Mucosa of descending colon (tissue), 3 donors: ENCODE data around the gene IQGAP2. TPM values are rescaled to one million over a fixed set of nuclear protein-coding genes. Genes with fewer than 3 reads are reported as not detected.

Source experiments
- ATAC-seq: fragments of 200-7000 bp; cut with Tn5 transposase; one replicate; pipeline ENCODE4 v1.9.1; 2020; ENCODE audit warnings: mild to moderate bottlenecking, moderate library complexity
- DNase-seq, 3 donors: peaks; one replicate each; pipeline ENCODE4 v3.0.0-alpha.2; 2020
- H3K36me3 ChIP-seq: fragments of 200-600 bp; one replicate; pipeline ENCODE4 v1.8.0; 2021; ENCODE audit warnings: low read depth, mild to moderate bottlenecking
- H3K4me1 ChIP-seq: fragments of 200-600 bp; one replicate; pipeline ENCODE4 v1.8.0; 2021; ENCODE audit warnings: low read depth, mild to moderate bottlenecking
- H3K4me3 ChIP-seq: fragments of 200-600 bp; one replicate; pipeline ENCODE4 v1.8.0; 2021; ENCODE audit warnings: mild to moderate bottlenecking
- H3K9me3 ChIP-seq: fragments of 200-600 bp; one replicate; pipeline ENCODE4 v1.8.0; 2021; ENCODE audit warnings: mild to moderate bottlenecking
- intact Hi-C, 2 donors: fragments of 100-400 bp; cut with DNase I in 1 of 2; cut with micrococcal nuclease in 1 of 2; formaldehyde crosslinking; loops; one replicate each; pipeline versions ENCODE4 v1.11.0 to v1.11.1; 2022; cut with DNase I, micrococcal nuclease
- total RNA-seq, 3 donors: library from RNA; stranded (reverse); fragmentation: NEBNext Ultra II Directional in 2 of 3; extraction: Animal tissue kit (Norgen Biotek cat#: 25700) in 2 of 3; gene quantifications; one replicate each; pipeline versions ENCODE4 v1.2.1 to v1.2.4, GENCODE V29; 2021 to 2023
- TF ChIP-seq, protein P1 (sequence below): fragments of 200-600 bp; IDR thresholded peaks from one replicate; pipeline ENCODE4 v1.8.0; 2022; ENCODE audit warnings: antibody characterized with exemption, mild to moderate bottlenecking
- donor health status: DM: no; HTN: no; CAD: no; lungs with moderate emphysema.
- donor health status: DM: no; HTN: no; CAD: no.
- donor health status: DM: no; HTN: yes; CAD: no.

IQGAP2 gene
- total RNA-seq, 3 donors from 2014 or later, result 59.7 to 159 (median 84.8) TPM

GRCh38 chr5:76576450-76576849 is 173.4 kb downstream of the IQGAP2 start:
- TF ChIP-seq, protein P1, sequence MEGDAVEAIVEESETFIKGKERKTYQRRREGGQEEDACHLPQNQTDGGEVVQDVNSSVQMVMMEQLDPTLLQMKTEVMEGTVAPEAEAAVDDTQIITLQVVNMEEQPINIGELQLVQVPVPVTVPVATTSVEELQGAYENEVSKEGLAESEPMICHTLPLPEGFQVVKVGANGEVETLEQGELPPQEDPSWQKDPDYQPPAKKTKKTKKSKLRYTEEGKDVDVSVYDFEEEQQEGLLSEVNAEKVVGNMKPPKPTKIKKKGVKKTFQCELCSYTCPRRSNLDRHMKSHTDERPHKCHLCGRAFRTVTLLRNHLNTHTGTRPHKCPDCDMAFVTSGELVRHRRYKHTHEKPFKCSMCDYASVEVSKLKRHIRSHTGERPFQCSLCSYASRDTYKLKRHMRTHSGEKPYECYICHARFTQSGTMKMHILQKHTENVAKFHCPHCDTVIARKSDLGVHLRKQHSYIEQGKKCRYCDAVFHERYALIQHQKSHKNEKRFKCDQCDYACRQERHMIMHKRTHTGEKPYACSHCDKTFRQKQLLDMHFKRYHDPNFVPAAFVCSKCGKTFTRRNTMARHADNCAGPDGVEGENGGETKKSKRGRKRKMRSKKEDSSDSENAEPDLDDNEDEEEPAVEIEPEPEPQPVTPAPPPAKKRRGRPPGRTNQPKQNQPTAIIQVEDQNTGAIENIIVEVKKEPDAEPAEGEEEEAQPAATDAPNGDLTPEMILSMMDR, result no peak
- ATAC-seq (no peak), DNase-seq (no peak)
- Histone ChIP-seq H3K4me3 (no peak overlapping the region), H3K9me3 (no peaks in the 10 kb centered on the region), H3K36me3 (no peaks in the 10 kb centered on the region), H3K4me1 (no peaks in the 10 kb centered on the region)
- intact Hi-C loops, result no loop called here

DNA sequence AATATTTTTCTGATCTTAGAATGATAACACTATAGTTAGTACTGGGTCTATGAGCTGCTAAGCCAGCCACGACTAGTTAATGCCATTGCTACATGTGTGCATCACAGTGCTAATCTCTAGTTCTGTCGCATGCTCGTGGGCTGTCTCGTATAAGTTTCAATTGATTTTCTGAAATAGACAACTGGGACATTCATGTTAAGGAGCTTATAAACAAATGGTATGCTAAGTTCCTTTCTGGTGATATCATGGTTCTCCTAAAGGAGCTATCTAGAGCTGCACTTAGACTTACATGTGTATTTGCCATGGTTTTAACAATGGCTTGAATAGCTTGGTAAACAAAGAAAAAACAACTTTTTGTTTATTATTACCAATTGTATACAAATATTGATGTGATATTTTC is 173.9 kb downstream of the IQGAP2 start:
- no peaks in the 10 kb centered on the region for H3K9me3 ChIP-seq
- TF ChIP-seq, protein P1, result no peak
- no peak overlapping the region for H3K4me3 ChIP-seq
- DNase-seq (no peak), ATAC-seq (no peak)
- intact Hi-C loops, result no loop called here
- H3K4me1 ChIP-seq, result peaks cover 1% of the 10 kb centered on the region
- no peaks in the 10 kb centered on the region for H3K36me3 ChIP-seq

- TF ChIP-seq, protein P1, result no peak
- ATAC-seq (no peak), DNase-seq (no peak)
- no peaks in the 10 kb centered on the region for H3K9me3 ChIP-seq
- no peak overlapping the region for H3K4me3 ChIP-seq
- intact Hi-C loops, result no loop called here
- H3K36me3 ChIP-seq, result no peaks in the 10 kb centered on the region
- peaks cover 11% of the 10 kb centered on the region for H3K4me1 ChIP-seq
Measured at GRCh38 chr5:76579166-76579937, 176.3 kb downstream of the IQGAP2 start.

- no peaks in the 10 kb centered on the region for H3K36me3 ChIP-seq
- no peaks in the 10 kb centered on the region for H3K9me3 ChIP-seq
- H3K4me3 ChIP-seq, result no peak overlapping the region
- peak; percentile 60 for ATAC-seq
- no peak for DNase-seq
- TF ChIP-seq, protein P1, result no peak
- intact Hi-C loops, result no loop called here
- peaks cover 11% of the 10 kb centered on the region for H3K4me1 ChIP-seq
Measured at GRCh38 chr5:76580981-76581380, 177.9 kb downstream of the IQGAP2 start.

- Histone ChIP-seq H3K36me3 (no peaks in the 10 kb centered on the region), H3K4me1 (peaks cover 15% of the 10 kb centered on the region), H3K9me3 (no peaks in the 10 kb centered on the region), H3K4me3 (no peak overlapping the region)
- intact Hi-C loops, result no loop called here
- ATAC-seq (peak; percentile 75), DNase-seq (peak in 1 of 3 donors; percentile 28)
- TF ChIP-seq, protein P1, result no peak
Measured at GRCh38 chr5:76582230-76583162, 179.4 kb downstream of the IQGAP2 start.
